Type B pancreatic cell (in vitro differentiated cells): ENCODE results near the gene TMCC1. TPM values are rescaled to one million over a fixed set of nuclear protein-coding genes. Genes with fewer than 3 reads are reported as not detected.
A peak's percentile ranks its signal among the peaks of the same experiment; 100 is the strongest.

Source experiments
- DNase-seq: peaks from one replicate; pipeline ENCODE4 v3.0.0; 2021; ENCODE audit warnings: mixed read lengths; ENCODE audit not compliant: unreplicated experiment; ENCODE audit errors: extremely low spot score
- H3K27ac Mint-ChIP-seq: 2 replicates; pipeline ENCODE4 v1.8.0; 2021; ENCODE audit warnings: mild to moderate bottlenecking, mixed read lengths
- H3K27me3 Mint-ChIP-seq: 2 replicates; pipeline ENCODE4 v1.8.0; 2021; ENCODE audit warnings: mixed read lengths
- H3K36me3 Mint-ChIP-seq: 2 replicates; pipeline ENCODE4 v1.8.0; 2021; ENCODE audit warnings: mixed read lengths
- H3K4me1 Mint-ChIP-seq: one replicate; pipeline ENCODE4 v1.8.0; 2021; ENCODE audit warnings: mixed read lengths; ENCODE audit not compliant: unreplicated experiment
- H3K4me3 Mint-ChIP-seq: 2 replicates; pipeline ENCODE4 v1.8.0; 2021; ENCODE audit warnings: mild to moderate bottlenecking, mixed read lengths
- H3K9me3 Mint-ChIP-seq: 2 replicates; pipeline ENCODE4 v1.8.0; 2021; ENCODE audit warnings: mixed read lengths
- total RNA-seq: library from RNA; stranded (reverse); gene quantifications from 2 replicates; pipeline ENCODE4 v1.2.1, GENCODE V29; 2021; ENCODE audit warnings: low replicate concordance
- TF ChIP-seq, protein P1 (sequence below): fragments of 200-600 bp; sonication (generic); conservative IDR thresholded peaks from 2 replicates; pipeline ENCODE4 v1.5.0; 2021; ENCODE audit warnings: antibody characterized with exemption, mild to moderate bottlenecking

Gene TMCC1
- total RNA-seq, 1 donor from 2014 or later, result 46.9 TPM

DNA sequence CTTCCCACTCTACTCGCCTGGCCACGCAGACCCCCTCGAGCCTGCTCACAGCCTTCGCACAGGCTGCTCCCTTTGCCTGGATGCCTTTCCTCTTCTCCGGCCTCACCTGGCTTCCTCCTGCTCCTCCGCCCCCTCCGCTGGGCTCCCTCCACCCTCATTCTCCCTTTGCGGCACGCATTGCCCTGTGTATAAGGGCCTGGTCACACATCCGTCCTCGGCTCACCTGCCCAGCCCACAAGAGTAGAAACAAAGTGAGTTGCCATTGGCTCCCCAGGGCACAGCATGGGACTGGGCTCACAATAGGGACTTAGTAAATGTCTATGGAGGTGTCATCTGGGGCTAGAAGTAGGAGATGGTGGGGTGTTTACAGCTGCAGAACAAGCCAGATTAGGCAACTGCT, 291.2 kb downstream of the TMCC1 start:
- no peaks in the 10 kb centered on the region for H3K9me3 Mint-ChIP-seq
- H3K27me3 Mint-ChIP-seq, result peaks cover 17% of the 10 kb centered on the region
- H3K27ac Mint-ChIP-seq, result peak overlapping the region; percentile 7
- peak overlapping the region; percentile 1 for H3K4me3 Mint-ChIP-seq
- peaks cover 44% of the 10 kb centered on the region for H3K4me1 Mint-ChIP-seq
- TF ChIP-seq, protein P1, sequence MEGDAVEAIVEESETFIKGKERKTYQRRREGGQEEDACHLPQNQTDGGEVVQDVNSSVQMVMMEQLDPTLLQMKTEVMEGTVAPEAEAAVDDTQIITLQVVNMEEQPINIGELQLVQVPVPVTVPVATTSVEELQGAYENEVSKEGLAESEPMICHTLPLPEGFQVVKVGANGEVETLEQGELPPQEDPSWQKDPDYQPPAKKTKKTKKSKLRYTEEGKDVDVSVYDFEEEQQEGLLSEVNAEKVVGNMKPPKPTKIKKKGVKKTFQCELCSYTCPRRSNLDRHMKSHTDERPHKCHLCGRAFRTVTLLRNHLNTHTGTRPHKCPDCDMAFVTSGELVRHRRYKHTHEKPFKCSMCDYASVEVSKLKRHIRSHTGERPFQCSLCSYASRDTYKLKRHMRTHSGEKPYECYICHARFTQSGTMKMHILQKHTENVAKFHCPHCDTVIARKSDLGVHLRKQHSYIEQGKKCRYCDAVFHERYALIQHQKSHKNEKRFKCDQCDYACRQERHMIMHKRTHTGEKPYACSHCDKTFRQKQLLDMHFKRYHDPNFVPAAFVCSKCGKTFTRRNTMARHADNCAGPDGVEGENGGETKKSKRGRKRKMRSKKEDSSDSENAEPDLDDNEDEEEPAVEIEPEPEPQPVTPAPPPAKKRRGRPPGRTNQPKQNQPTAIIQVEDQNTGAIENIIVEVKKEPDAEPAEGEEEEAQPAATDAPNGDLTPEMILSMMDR, result no peak
- no peak for DNase-seq
- no peaks in the 10 kb centered on the region for H3K36me3 Mint-ChIP-seq

DNA sequence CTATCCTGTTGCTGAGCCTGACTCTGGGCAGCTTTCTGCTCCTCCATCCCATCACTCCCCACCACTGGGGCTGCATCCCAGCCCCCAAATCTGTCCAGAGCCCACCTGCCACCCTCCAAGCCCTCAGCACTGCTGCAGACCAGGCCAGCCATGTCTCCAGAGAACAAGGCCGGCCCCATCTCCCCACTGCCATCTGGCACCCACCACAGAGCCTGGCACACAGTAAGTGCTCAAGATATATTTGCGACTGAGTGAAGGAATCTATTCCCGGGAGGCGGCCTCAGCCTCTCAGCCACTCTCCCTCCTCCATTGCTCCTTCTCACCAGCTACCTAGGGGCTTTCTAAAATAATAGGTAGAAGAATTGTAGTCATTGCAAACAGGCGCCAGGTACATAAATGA, 291.8 kb downstream of the TMCC1 start:
- Mint-ChIP-seq H3K36me3 (no peaks in the 10 kb centered on the region), H3K4me1 (peaks cover 44% of the 10 kb centered on the region), H3K27me3 (peaks cover 12% of the 10 kb centered on the region), H3K4me3 (no peak overlapping the region), H3K27ac (peak overlapping the region; percentile 56), H3K9me3 (no peaks in the 10 kb centered on the region)
- TF ChIP-seq, protein P1, result no peak
- DNase-seq, result no peak

DNA sequence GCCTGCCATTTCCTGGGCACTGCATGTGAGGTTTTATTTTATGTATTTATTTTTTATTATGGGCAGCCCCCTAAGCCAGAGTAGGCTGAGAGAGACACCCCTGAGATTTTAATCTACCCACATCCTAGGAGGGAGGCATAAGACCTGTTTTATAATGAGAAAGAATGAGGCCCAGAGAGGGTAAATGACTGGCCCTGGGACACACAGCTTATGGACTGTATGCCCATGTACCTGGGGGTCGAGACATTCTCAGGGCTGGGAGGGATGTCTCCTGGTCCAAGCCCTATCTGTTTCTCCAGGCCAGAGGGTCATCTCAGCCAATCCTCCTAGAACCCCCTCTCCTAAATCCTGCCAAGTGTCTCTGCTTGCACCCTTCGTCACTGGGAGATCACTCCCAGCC, 293.2 kb downstream of the TMCC1 start:
- Mint-ChIP-seq H3K27me3 (peaks cover 9% of the 10 kb centered on the region), H3K36me3 (no peaks in the 10 kb centered on the region), H3K27ac (no peak overlapping the region), H3K4me1 (peaks cover 47% of the 10 kb centered on the region), H3K9me3 (no peaks in the 10 kb centered on the region), H3K4me3 (no peak overlapping the region)
- no peak for DNase-seq
- TF ChIP-seq, protein P1, result no peak

DNA sequence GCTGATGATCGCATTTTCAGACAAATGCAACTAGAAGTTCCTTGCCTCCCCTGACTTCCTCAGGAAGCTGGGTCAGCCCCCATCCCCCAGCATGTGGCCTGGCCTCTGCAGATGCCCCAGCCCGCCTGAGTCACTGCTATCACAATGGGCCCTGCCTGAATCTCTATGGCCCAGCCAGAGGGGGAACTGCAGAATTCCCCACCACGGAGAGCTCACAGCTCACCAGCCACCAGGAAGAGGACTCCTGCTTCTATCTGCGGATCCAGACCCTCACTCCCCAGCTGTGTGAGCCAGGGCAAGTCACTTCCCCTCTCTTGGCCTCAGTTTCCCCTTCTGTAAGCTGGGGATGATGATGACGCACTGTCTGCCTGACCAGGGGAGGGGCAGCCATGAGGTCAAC, 293.9 kb downstream of the TMCC1 start:
- TF ChIP-seq, protein P1, result no peak
- Mint-ChIP-seq H3K27me3 (peaks cover 6% of the 10 kb centered on the region), H3K36me3 (no peaks in the 10 kb centered on the region), H3K9me3 (no peaks in the 10 kb centered on the region), H3K4me1 (peaks cover 49% of the 10 kb centered on the region), H3K27ac (no peak overlapping the region), H3K4me3 (no peak overlapping the region)
- DNase-seq, result no peak

DNA sequence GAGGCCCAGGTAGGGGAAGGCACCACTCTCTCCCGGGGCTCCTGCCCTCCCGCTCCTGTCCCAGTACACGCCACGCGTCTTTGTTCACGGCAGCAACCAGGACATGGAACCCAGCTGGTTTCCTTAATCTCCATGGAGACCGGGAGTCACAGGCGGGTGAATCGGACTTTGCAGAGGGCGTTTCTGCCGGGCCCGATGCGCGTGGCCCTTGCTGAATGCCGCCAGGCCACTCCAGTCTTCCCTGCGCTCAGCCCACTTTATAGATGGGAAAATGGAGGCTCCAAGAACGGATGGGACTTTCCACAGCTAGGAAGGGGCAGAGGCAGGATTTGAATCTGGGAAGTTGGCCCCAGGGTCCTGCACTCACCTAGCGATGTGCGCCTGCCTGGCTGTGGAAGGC, 294.4 kb downstream of the TMCC1 start:
- Mint-ChIP-seq H3K27ac (no peak overlapping the region), H3K9me3 (no peaks in the 10 kb centered on the region), H3K4me3 (no peak overlapping the region), H3K36me3 (no peaks in the 10 kb centered on the region), H3K27me3 (peaks cover 3% of the 10 kb centered on the region), H3K4me1 (peaks cover 50% of the 10 kb centered on the region)
- no peak for DNase-seq
- TF ChIP-seq, protein P1, result no peak

DNA sequence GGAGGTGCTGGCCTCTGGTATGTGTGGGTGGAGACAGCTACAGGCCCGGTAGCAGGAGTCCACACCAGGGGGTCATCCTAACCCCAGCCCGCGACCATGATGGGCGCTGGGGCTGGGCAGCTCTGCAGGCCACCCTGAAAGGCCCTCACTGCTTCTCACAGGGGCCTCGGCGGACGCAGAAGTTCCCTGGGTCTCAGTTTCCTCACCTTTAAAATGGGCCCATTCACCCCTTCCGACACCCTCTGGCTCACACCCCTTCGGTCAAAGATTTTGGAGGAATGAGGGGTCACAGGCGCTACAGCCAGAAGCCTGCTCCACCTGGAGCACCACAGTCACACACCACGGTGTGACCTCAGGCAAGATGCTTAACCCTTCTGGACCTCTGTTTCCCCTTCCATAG, 295.0 kb downstream of the TMCC1 start:
- Mint-ChIP-seq H3K27ac (no peak overlapping the region), H3K4me3 (peak overlapping the region; percentile 9), H3K4me1 (peaks cover 50% of the 10 kb centered on the region), H3K36me3 (no peaks in the 10 kb centered on the region), H3K9me3 (no peaks in the 10 kb centered on the region), H3K27me3 (no peaks in the 10 kb centered on the region)
- DNase-seq, result no peak
- TF ChIP-seq, protein P1, result no peak
